ENCODE data around the gene USP43.
"Not testable (repeated sequence)": the region's sequence is repeated elsewhere in the genome, so short reads cannot be mapped to it uniquely, and the experiment has no call there.

The USP43 gene, protein sequence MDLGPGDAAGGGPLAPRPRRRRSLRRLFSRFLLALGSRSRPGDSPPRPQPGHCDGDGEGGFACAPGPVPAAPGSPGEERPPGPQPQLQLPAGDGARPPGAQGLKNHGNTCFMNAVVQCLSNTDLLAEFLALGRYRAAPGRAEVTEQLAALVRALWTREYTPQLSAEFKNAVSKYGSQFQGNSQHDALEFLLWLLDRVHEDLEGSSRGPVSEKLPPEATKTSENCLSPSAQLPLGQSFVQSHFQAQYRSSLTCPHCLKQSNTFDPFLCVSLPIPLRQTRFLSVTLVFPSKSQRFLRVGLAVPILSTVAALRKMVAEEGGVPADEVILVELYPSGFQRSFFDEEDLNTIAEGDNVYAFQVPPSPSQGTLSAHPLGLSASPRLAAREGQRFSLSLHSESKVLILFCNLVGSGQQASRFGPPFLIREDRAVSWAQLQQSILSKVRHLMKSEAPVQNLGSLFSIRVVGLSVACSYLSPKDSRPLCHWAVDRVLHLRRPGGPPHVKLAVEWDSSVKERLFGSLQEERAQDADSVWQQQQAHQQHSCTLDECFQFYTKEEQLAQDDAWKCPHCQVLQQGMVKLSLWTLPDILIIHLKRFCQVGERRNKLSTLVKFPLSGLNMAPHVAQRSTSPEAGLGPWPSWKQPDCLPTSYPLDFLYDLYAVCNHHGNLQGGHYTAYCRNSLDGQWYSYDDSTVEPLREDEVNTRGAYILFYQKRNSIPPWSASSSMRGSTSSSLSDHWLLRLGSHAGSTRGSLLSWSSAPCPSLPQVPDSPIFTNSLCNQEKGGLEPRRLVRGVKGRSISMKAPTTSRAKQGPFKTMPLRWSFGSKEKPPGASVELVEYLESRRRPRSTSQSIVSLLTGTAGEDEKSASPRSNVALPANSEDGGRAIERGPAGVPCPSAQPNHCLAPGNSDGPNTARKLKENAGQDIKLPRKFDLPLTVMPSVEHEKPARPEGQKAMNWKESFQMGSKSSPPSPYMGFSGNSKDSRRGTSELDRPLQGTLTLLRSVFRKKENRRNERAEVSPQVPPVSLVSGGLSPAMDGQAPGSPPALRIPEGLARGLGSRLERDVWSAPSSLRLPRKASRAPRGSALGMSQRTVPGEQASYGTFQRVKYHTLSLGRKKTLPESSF

DNA sequence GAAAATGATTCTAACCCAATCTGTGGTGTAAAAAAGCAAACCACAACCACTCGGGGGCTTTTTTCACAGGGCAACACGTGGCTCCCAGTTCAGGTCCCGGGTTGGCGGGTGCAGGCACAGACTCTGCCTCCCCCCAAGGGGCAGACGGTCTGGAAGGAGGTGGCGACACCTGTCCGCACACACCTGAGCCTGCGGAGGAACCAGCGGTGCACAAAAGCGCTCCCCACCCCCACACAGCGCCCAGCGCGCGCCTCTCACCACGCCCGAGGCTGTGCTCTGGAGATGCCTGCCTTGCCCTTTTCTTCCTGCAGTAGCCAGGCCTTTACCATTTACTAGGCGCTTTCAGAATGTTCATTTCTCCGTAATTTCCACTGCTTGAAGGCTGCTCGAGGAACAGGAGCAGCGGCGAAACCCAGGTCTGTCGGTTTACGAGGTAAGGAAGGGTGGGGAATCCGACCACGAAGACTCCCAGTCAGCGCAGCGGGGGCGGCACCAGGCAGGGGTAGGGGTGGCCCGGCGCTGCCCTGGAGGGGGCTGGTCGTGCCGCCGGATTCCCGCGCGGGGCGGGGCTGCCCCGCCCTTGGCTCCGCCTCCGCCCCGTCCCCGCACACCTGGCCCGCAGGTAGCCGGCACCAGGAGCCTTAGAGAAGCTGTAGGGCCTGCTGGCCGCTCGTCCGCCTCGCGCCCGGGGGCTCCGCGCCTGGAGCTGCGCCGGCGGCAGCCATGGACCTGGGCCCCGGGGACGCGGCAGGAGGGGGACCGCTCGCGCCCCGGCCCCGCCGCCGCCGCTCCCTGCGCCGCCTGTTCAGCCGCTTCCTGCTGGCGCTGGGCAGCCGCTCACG lies at the start of gene USP43:
USP43 (plus strand) TSS at position 608 of the 842 bp plus-strand sequence; CDS start at position 724, 116 bp downstream.
- DNase-seq (ENCODE audit: low read depth): no peak

DNA sequence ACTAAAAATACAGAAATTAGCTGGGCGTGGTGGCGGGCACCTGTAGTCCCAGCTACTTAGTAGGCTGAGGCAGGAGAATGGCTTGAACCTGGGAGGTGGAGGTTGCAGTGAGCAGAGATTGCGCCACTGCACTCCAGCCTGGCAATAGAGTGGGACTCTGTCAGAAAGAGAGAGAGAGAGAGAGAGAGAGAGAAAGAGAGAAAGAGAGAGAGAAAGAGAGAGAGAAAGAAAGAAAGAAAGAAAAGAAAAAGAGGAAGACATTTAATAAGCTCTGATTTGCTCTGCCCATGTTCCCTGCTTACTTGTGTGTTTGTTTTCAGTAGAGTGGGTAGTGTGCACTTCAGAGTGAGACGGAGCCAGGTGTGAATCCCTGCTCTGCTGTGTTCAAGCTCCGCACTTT lies 47.7 kb upstream of the USP43 start:
- DNase-seq (ENCODE audit: low read depth): not testable (repeated sequence)

DNA sequence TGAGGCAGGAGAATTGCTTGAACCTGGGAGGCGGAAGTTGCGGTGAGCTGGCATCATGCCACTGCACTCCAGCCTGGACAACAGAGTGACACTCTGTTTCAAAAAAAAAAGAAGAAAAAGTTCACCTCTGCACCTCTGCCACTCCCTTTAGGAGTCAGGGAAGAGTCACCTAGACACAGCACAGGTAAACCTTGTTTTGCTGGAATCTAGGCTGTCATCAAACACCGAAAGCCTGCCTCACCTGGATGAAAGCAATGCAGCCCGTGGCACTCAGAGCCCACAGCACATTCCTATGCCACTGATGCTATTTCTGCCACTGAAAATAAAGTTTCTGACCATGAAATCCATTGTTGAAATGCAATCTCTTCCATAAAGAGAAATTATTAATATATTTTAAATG lies 46.7 kb upstream of the USP43 start:
- DNase-seq (ENCODE audit: low read depth): no peak

GRCh38 chr17:9604583-9604982 lies 40.7 kb upstream of the USP43 start:
- not testable (repeated sequence) for DNase-seq (ENCODE audit: low read depth)

DNA sequence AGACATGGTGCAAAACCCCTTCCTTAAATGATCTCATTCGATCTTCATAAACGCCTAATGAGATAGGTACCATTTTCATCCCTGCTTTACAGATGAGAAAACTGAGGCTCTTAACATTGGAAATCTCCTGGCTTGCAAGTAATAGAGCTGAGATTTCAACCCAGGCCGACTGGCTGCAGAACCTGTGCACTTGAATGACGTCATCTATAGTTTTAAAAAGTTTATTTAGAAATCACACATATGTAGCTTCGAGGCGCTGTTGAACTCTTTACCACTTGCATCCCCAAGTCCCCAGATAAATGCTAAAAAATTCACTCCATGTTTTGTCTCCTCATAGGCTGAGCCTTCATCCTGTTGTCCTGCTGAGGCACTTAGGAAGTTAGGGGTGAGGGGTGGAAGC lies 38.9 kb upstream of the USP43 start:
- no peak for DNase-seq (ENCODE audit: low read depth)

DNA sequence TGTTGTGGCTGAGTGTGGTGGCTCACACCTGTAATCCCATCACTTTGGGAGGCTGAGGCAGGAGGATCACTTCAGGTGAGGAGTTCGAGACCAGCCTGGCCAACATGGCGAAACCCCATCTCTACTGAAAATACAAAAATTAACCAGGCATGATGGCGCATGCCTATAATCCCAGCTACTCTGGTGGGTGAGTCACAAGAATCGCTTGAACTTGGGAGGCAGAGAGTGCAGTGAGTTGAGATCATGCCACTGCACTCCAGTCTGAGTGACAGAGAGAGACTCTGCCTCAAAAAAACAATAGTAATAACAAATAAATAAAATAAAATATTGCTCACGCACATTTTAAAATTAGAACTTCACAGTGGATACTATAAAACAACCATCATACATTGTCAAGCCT lies 38.3 kb upstream of the USP43 start:
- not testable (repeated sequence) for DNase-seq (ENCODE audit: low read depth)

GRCh38 chr17:9611557-9611956 lies 33.8 kb upstream of the USP43 start:
- no peak for DNase-seq (ENCODE audit: low read depth)

GRCh38 chr17:9612006-9612405 lies 33.3 kb upstream of the USP43 start:
- DNase-seq (ENCODE audit: low read depth): no peak

GRCh38 chr17:9615486-9615885 lies 29.8 kb upstream of the USP43 start:
- no peak for DNase-seq (ENCODE audit: low read depth)

- DNase-seq (ENCODE audit: low read depth): no peak
These were observed 22.4 kb upstream of the USP43 start for GRCh38 chr17:9622961-9623360.

GRCh38 chr17:9628509-9628908 lies 16.8 kb upstream of the USP43 start:
- DNase-seq (ENCODE audit: low read depth): no peak

DNA sequence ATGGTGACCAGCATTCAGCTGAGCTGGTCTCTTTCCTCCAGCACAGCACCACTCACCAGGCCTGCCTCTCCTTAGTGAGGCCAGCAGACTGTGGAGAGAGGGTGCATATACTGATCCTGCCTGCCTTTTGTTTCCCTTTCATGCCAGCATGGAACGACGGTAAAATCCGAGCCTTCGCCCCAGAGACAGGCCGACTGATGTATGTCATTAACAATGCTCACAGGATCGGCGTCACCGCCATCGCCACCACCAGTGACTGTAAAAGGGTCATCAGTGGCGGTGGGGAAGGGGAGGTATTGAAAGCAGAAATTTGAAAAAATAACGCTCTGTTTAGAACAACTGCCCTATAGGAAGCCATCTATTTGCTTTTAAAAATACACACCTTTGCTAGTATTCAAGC lies 12.6 kb upstream of the USP43 start:
- no peak for DNase-seq (ENCODE audit: low read depth)

DNA sequence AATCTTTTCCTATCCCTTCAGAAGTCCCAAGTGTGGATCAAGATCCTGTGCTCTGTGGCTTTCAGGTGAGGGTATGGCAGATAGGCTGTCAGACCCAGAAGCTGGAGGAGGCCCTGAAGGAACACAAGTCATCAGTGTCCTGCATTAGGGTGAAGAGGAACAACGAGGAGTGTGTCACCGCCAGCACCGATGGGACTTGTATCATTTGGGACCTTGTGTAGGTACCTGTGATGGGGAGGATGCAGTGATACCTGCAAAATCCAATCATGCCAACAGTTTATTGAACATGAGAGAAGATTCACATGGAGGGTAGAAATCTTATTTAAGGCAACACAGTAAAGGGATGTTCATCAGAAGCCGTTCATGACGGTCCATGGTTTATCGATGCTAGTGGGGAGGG lies 10.0 kb upstream of the USP43 start:
- DNase-seq (ENCODE audit: low read depth): no peak

DNA sequence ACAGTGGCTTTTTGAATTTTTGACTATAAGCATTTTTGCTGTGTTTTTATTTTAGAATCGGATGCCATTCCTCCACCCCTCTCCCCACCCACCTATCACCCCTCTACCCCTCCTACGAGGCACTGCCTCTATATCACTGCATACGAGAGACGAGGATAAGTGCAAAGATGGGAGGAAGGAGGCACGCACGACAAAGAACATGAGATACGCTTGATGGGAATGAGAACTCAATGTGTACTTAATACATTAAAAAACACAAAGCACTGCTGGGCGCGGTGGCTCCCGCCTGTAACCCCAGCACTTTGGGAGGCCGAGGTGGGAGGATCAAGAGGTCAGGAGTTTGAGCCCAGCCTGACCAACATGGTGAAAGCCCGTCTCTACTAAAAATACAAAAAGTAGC lies 8.8 kb upstream of the USP43 start:
- no peak for DNase-seq (ENCODE audit: low read depth)

- DNase-seq (ENCODE audit: low read depth): not testable (repeated sequence)
These were observed 4.9 kb upstream of the USP43 start for GRCh38 chr17:9640388-9640787.

DNA sequence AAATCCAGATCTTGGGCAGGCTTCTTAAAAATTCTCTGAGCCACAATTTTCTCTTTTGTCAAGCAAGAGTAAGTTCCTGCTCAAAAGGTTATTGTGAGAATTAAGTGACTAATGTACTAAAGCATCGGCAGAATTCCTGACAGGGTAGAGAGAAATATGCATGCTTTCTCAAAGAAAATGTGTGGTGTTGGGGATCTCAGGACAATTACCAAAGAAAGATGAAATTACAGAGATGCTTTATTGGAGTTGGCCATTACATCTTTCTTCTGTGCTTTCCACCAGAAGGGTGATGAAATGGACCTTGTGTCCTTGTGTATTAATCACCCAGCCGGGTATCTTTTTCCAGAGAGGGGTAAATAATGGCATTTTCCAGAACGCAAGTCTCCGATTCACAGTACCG lies 1.7 kb upstream of the USP43 start:
- no peak for DNase-seq (ENCODE audit: low read depth)

DNA sequence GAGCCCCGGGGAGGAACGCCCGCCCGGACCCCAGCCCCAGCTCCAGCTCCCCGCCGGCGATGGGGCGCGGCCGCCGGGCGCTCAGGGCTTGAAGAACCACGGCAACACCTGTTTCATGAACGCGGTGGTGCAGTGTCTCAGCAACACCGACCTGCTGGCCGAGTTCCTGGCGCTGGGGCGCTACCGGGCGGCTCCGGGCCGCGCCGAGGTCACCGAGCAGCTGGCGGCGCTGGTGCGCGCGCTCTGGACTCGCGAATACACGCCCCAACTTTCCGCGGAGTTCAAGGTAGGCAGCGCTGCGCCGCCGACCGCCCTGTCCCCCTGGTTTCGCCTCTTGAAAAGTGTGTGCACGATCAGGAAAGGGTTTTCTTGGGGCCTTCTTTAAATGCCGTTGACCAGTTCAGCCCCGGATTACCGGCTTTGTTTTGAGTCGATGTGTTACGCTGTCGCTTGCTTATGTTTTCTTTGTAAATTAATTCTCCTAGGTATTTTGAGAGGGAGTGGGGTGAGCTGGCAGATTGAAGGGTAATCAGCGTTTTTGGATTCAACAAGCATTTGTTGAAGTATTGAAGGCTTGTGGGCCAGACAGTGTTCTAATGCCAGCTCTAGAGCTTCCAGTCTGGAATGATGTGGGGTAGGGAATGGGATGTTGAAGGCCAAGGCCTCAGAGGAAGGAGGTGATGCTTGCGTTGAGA lies 681 bp downstream of the USP43 start:
- DNase-seq (ENCODE audit: low read depth): no peak

DNA sequence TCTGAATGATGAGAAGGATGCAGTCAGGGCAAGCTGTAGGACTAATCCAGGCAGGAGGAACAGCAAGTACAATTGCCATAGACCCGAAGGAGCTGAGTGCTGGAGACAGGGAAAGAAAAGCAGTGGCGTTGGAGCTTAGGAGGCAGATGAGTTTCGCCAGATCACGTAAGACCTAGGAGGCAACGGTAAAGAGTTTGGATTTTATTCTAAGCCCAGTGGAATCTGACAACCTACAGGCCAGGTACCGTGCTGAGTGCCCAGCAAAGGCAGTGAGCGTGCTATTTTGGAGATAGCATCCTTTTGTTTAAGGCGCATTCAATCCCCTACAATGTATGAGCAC lies 1.2 kb downstream of the USP43 start:
- no peak for DNase-seq (ENCODE audit: low read depth)

- DNase-seq (ENCODE audit: low read depth): no peak
These were observed 1.7 kb downstream of the USP43 start for GRCh38 chr17:9647014-9647413.

DNA sequence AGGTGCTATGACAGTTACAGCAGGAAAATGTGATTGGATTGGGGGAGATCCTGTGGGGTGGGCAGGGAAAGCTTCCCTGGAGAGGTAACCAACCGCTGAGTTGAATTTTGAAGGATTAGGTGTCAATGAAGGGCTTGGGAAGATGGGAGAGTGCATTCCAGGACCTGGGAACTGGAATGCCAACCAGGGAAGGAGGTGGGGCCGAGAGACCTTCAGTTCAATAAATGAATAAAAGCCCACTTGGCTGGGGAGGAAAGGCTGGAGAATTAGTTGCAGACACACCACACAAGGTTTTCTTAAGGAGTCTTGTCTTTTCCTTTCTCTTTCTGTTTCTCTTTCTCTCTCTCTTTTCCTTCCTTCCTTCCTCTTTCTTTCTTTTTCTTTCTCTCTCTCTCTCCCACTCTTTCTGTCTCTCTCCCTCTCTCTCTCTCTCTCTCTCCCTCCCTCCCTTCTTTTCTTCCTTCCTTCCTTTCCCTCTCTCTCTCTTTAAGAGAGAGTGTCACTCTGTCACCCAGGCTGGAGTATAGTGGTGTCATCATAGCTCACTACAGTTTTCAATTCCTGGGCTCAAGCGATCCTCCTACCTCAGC lies 3.3 kb downstream of the USP43 start:
- DNase-seq (ENCODE audit: low read depth): no peak
